ENCODE measurements around the gene MSANTD1. TPM values are rescaled to one million over a fixed set of nuclear protein-coding genes. Genes with fewer than 3 reads are reported as not detected.
A peak's percentile ranks its signal among the peaks of the same experiment; 100 is the strongest.

The MSANTD1 gene
- total RNA-seq, 2 experiments from 2014 or later: 0.60 to 0.65 TPM

DNA sequence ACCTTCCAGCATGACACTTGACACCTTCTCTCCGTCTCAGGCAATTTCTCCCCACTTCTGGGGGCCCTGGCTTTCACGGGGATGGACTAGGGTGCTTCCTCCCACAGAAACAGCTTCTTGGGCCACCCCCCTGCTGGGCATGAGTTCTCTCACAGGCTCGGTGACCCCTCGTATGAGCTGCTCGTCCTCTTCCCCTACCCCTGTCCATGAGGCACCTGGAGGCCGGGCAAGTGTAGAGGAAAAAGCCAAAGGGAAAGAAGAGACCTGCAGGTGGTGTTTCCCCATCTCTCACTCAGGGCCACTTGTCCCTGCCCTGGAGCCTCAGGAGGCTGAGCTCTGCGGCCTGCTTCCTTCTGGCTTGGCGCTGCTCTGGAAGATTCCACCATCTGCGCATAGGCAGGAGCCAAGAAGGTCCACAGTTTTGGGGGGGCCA is 41.9 kb downstream of the MSANTD1 start:
- POLR2A ChIA-PET: no interaction called here
- peaks cover 12% of the 10 kb centered on the region for H3K4me1 Mint-ChIP-seq
- H3K27me3 Mint-ChIP-seq: peaks cover 40% of the 10 kb centered on the region
- no peak overlapping the region for H3K27ac Mint-ChIP-seq
- no peaks in the 10 kb centered on the region for H3K9me3 Mint-ChIP-seq
- peak; percentile 14 for DNase-seq
- CTCF ChIA-PET: interaction anchor here (0.6 kb wide), 1 partner anchor 111 kb away, joined by 6 read pairs; no protein-coding TSS in a partner anchor
- H3K4me3 Mint-ChIP-seq: no peak overlapping the region
- no peaks in the 10 kb centered on the region for H3K36me3 Mint-ChIP-seq (ENCODE audit: low read depth)

DNA sequence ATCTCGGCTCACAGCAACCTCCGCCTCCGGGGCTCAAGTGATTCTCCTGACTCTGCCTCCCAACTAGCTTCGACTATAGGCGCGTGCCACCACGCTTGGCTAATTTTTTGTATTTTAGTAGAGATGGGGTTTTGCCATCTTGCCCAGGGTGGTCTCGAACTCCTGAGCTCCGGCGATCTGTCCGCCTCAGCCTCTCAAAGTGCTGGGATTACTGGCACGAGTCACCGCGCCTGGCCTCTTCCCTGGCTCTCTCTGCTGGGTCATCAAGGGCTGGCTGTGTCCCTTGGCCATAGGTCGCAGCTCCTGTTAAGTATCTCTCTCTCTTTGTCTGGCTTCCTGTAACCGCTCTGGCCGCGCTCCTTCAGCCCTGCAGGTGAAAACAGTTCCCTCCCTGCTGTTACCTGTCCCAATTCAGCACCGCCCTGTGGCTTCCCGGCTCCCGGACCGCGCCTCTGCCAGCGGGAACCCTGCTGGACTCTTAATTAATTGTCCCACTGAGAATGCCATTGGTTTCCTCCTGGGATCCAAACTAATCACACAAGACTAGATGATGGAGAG is 42.5 kb downstream of the MSANTD1 start:
- CTCF ChIA-PET: interaction anchor here (0.6 kb wide), 1 partner anchor 111 kb away, joined by 6 read pairs; no protein-coding TSS in a partner anchor
- POLR2A ChIA-PET: interaction anchor here (1.1 to 1.2 kb wide), 2 partner anchors 48 to 89 kb away, joined by 3 to 7 read pairs; no protein-coding TSS in a partner anchor

GRCh38 chr4:3291969-3292570 is 43.1 kb downstream of the MSANTD1 start:
- H3K4me1 Mint-ChIP-seq: peaks cover 12% of the 10 kb centered on the region
- H3K4me3 Mint-ChIP-seq: peak overlapping the region; percentile 79
- H3K27me3 Mint-ChIP-seq: peaks cover 44% of the 10 kb centered on the region
- H3K27ac Mint-ChIP-seq: no peak overlapping the region
- peak; percentile 35 for DNase-seq
- no peaks in the 10 kb centered on the region for H3K9me3 Mint-ChIP-seq
- no peaks in the 10 kb centered on the region for H3K36me3 Mint-ChIP-seq (ENCODE audit: low read depth)
- ChIA-PET POLR2A (interaction anchor here (1.0 to 1.2 kb wide), 3 partner anchors 20 to 90 kb away, joined by 3 to 7 read pairs (median 3); no protein-coding TSS in a partner anchor), CTCF (interaction anchor here (1.6 kb wide), 1 partner anchor 89 kb away, joined by 5 read pairs; no protein-coding TSS in a partner anchor)

More for the DNA sequence above, 42.5 kb downstream of the MSANTD1 start:
- Mint-ChIP-seq H3K27ac (no peak overlapping the region), H3K4me1 (peaks cover 12% of the 10 kb centered on the region), H3K4me3 (peak overlapping the region; percentile 79), H3K9me3 (no peaks in the 10 kb centered on the region), H3K36me3 (ENCODE audit: low read depth) (no peaks in the 10 kb centered on the region), H3K27me3 (peaks cover 43% of the 10 kb centered on the region)
- DNase-seq: no peak

DNA sequence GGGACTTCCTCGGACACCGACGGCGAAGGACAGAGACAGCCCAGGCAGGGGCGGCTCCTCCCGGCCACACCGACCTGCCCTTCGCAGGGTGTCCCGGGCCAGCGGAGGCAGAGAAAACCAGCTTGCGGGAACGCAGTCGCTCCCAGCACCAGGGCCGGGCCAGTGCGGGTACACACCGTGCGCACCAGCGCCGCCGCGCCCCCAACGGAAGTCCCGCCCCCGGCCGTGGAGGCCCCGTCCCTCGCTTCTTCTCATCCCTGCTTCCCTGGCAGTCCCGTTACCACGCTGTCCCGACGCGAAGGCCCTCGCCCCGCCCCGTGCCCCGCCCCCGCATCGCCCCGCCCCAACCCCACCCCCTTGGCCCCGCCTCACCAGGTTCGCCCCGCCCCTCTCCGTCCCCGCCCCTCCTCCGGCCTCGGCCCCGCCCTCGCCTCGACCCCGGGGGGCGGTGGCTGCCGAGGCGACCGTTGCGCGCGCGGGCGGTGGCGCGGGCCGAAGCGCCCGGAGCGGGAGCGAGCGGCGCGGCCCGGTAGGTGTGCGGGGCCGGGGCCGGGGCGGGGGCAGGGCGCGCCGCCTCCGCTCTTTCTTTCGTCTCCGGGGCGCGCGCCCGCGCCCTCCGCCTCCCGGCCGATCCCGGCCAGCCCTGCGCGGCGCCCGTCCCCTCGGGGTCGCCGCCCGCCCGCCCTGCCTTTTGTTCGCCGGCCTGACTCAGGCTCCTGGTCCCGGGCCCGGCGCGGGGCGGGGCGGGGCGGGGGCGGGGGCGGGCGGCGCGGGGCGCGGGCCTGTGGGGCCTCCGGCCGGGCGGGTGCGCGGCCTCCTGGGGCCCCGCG is 43.8 kb downstream of the MSANTD1 start, which contains the start of gene RGS12:
TSS of gene RGS12 (plus strand) at position 451 of the 830 bp plus-strand sequence. CDS start 23,150 bp downstream, outside the sequence.
- no peak within 1 kb of the TSS for H3K27ac Mint-ChIP-seq
- peak within 1 kb of the TSS; percentile 79 for H3K4me3 Mint-ChIP-seq
- ChIA-PET POLR2A (interaction anchor here (0.6 to 1.2 kb wide), 6 partner anchors 10 to 180 kb away, joined by 3 to 7 read pairs (median 3); no protein-coding TSS in a partner anchor), CTCF (interaction anchor here (1.6 kb wide), 1 partner anchor 90 kb away, joined by 5 read pairs; no protein-coding TSS in a partner anchor)
- H3K36me3 Mint-ChIP-seq (ENCODE audit: low read depth): no peaks in the 10 kb centered on the region
- H3K9me3 Mint-ChIP-seq: no peaks in the 10 kb centered on the region
- H3K27me3 Mint-ChIP-seq: peaks cover 48% of the 10 kb centered on the region
- H3K4me1 Mint-ChIP-seq: peaks cover 12% of the 10 kb centered on the region
- DNase-seq: peak; percentile 87

- no peaks in the 10 kb centered on the region for H3K36me3 Mint-ChIP-seq (ENCODE audit: low read depth)
- ChIA-PET CTCF (interaction anchor here (1.6 kb wide), 1 partner anchor 91 kb away, joined by 5 read pairs; no protein-coding TSS in a partner anchor), POLR2A (interaction anchor here (0.6 to 1.1 kb wide), 4 partner anchors 9 to 1594 kb away, joined by 3 read pairs; no protein-coding TSS in a partner anchor)
These were observed 44.7 kb downstream of the MSANTD1 start for GRCh38 chr4:3293401-3294391.

DNA sequence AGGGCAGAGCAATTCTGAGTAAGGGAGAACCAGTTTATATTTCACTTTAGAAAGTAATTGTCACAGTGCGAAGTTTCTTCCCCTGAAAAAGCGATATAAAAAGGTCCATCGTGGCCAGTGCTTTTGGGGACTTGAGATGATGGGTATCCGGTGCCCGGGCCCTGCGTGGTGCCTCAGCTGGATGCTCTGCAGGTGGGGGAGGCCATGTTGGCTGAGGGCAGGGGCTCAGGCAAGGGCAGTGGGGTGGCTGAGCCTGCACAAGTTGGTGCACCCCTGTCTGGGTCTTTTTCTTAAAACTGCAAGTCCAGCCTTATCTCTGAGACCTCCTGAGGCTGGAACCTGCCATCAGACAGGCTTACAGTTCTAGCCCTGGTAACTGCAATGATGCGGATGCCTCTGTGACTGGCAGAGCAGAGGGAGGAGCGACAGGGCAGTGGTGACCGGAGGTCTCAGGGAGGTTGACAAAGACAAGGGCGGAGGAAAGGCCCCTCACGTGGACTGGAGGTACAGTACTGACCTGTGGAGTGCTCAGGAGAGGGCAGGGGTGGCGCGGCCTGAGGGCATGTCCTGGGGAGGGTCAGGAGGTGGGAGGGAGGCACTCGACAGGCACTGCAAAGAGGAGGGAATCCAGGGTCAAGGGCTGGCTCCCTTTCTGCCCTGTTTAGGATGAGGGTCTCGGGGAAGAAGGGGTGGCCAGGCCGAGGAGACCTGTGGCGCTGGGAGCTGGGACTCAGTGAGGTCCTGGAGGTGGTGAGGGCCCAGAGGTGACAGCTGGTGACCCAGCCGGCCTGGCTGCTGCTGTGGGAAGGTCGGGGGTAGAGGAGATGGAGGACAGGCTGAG is 45.7 kb downstream of the MSANTD1 start:
- POLR2A ChIA-PET: interaction anchor here (0.6 kb wide), 1 partner anchor 1594 kb away, joined by 3 read pairs; no protein-coding TSS in a partner anchor
- Mint-ChIP-seq H3K4me3 (no peak overlapping the region), H3K4me1 (peaks cover 12% of the 10 kb centered on the region), H3K27me3 (peaks cover 59% of the 10 kb centered on the region), H3K27ac (no peak overlapping the region), H3K36me3 (ENCODE audit: low read depth) (no peaks in the 10 kb centered on the region), H3K9me3 (no peaks in the 10 kb centered on the region)
- DNase-seq: peak; percentile 15
- CTCF ChIA-PET: no interaction called here

More at GRCh38 chr4:3293401-3294391, 44.7 kb downstream of the MSANTD1 start:
- no peaks in the 10 kb centered on the region for H3K9me3 Mint-ChIP-seq
- no peak overlapping the region for H3K27ac Mint-ChIP-seq
- peak overlapping the region; percentile 72 for H3K4me3 Mint-ChIP-seq
- peaks cover 12% of the 10 kb centered on the region for H3K4me1 Mint-ChIP-seq
- H3K27me3 Mint-ChIP-seq: peaks cover 53% of the 10 kb centered on the region
- DNase-seq: peak; percentile 16

DNA sequence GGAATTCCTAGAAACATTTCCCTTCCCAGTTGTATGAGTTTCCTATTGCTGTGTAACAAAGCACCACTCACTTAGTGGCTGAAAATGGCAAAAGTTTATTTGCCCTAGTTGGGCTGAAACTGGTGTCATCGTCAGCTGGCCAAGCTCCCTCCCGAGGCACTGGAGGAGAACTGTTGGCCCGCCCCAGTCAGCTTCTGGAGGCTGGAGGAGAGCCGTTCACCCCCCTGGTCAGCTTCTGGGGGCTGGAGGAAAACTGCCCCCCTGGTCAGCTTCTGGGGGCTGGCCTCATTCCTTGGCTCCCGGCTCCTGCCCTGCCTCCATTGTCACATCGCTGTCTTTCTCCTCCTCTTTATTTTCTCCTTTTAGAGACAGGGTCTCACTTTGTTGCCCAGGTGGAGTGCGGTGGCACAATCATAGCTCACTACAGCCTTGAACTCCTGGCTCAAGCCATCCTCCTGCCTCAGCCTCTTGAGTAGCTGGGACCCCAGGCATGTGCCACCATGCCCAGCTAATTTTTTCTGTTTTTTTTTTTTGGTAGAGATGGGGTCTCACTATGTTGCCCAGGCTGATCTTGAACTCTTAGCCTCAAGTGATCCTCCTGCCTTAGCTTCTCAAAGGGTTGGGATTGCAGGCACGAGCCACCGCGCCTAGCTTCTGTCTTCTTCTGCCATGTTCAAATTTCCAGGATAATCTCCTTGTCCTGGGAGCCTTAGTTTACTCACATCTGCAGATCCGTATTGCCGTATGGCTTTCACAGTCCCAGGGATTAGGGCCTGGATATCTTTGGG is 47.1 kb downstream of the MSANTD1 start:
- Mint-ChIP-seq H3K27me3 (peaks cover 48% of the 10 kb centered on the region), H3K27ac (no peak overlapping the region), H3K4me3 (no peak overlapping the region), H3K9me3 (no peaks in the 10 kb centered on the region), H3K36me3 (ENCODE audit: low read depth) (no peaks in the 10 kb centered on the region), H3K4me1 (peaks cover 12% of the 10 kb centered on the region)
- CTCF ChIA-PET: no interaction called here
- DNase-seq: no peak
- POLR2A ChIA-PET: no interaction called here

DNA sequence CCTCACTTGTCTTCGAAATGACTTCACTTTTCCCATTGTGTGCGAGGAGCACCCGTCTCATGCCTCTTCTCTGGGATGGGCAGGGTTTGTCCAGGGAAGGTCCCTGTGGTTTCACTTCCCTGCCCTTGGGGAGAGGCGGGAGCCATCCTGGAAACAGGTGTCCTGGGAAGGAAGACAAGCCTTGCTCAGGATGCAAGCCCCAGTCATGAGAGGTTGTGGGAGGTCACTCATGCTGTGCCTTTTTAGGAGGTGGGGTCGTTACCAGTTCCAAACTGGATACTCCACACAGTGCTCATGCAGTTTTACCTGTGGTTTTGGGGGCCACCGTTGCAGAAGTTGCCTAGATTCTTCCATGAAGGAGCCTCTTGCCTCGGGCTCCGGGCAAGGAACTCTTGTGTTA is 47.7 kb downstream of the MSANTD1 start:
- Mint-ChIP-seq H3K36me3 (ENCODE audit: low read depth) (no peaks in the 10 kb centered on the region), H3K4me3 (no peak overlapping the region), H3K27me3 (peaks cover 46% of the 10 kb centered on the region), H3K4me1 (peaks cover 16% of the 10 kb centered on the region), H3K9me3 (no peaks in the 10 kb centered on the region), H3K27ac (no peak overlapping the region)
- CTCF ChIA-PET: no interaction called here
- DNase-seq: no peak
- POLR2A ChIA-PET: no interaction called here

DNA sequence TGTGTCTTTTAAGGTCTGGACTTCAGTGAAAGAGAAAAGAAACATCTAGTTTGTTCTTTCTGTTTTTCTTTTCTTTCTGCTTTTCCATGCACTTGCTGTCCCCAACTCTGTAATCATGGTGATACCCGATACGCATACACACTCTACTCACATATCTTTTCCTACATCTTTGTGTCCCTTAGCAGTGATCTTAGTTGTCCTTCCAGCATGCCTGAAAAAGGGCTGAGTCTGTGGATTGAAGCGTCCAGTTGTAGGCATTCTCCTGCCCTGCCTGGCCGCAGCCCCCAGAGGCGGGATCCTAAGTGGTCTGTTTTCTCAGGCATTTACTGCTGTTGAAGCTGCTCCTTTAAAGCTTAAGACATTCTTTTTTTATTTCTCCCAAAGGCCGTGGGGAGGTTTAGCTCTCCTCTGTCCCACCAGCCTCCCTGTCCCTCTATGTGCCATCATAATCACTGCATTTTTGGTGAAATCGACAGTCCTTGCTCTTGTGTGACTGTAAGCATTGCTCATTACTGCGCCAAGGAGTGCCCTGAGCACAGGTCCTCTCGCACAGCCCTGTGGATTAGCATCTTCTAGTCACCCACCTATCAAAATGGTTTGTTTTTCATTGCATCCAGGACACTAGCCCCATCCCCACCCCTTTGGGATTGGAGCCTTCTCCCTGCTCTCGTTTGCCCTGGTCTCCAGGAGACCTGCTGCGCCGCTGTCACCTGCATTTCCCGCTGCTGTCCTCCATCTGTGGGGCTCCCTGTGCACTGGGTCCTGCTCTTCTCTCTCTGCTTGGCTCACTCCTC is 48.3 kb downstream of the MSANTD1 start:
- Mint-ChIP-seq H3K36me3 (ENCODE audit: low read depth) (no peaks in the 10 kb centered on the region), H3K27ac (no peak overlapping the region), H3K4me1 (peaks cover 19% of the 10 kb centered on the region), H3K4me3 (no peak overlapping the region), H3K9me3 (no peaks in the 10 kb centered on the region), H3K27me3 (peaks cover 42% of the 10 kb centered on the region)
- ChIA-PET CTCF (interaction anchor here (1.2 kb wide), 1 partner anchor 161 kb away, joined by 3 read pairs; no protein-coding TSS in a partner anchor), POLR2A (no interaction called here)
- DNase-seq: no peak
